ENCODE results near the gene ADD3.

GRCh38 chr10:109971634-109972033, 36.1 kb upstream of the ADD3 start:
- TF ChIP-seq, protein P1, sequence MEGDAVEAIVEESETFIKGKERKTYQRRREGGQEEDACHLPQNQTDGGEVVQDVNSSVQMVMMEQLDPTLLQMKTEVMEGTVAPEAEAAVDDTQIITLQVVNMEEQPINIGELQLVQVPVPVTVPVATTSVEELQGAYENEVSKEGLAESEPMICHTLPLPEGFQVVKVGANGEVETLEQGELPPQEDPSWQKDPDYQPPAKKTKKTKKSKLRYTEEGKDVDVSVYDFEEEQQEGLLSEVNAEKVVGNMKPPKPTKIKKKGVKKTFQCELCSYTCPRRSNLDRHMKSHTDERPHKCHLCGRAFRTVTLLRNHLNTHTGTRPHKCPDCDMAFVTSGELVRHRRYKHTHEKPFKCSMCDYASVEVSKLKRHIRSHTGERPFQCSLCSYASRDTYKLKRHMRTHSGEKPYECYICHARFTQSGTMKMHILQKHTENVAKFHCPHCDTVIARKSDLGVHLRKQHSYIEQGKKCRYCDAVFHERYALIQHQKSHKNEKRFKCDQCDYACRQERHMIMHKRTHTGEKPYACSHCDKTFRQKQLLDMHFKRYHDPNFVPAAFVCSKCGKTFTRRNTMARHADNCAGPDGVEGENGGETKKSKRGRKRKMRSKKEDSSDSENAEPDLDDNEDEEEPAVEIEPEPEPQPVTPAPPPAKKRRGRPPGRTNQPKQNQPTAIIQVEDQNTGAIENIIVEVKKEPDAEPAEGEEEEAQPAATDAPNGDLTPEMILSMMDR (IDR thresholded peaks at IDR 0.05 in 2 of 3, conservative IDR thresholded peaks at IDR 0.05 in 1 of 3; ENCODE audit: control insufficient read depth in 2 of 3, extremely low read depth in 1 of 3, insufficient read depth in 1 of 3, low read depth in 3 of 3, low read length in 3 of 3) = no peak
- TF ChIP-seq TCF3 (IDR thresholded peaks at IDR 0.05; ENCODE audit: borderline replicate concordance, insufficient read depth, low read depth, low read length) (no peak), REST (IDR thresholded peaks at IDR 0.05; ENCODE audit: low read depth, low read length) (no peak), TBL1XR1 (IDR thresholded peaks at IDR 0.05; ENCODE audit: low read depth, low read length) (no peak), HDGF (IDR thresholded peaks at IDR 0.05) (no peak), NR2C1 (IDR thresholded peaks at IDR 0.05) (no peak), SMC3 (IDR thresholded peaks at IDR 0.05; ENCODE audit: borderline replicate concordance, low read length) (no peak)

All from GM12878 (cell line).